ENCODE data around the gene CDK14.

CDK14 gene

GRCh38 chr7:90933041-90933440, 336.9 kb downstream of the CDK14 start:
- no peak overlapping the region for H3K4me3 ChIP-seq (ENCODE audit: low read depth, low read length)
- H3K4me1 ChIP-seq (ENCODE audit: control insufficient read depth, insufficient read depth, low read length) = no peaks in the 10 kb centered on the region
- no peaks in the 10 kb centered on the region for H3K27me3 ChIP-seq (ENCODE audit: control insufficient read depth, insufficient read depth, low read length)
- no peaks in the 10 kb centered on the region for H3K36me3 ChIP-seq (ENCODE audit: control insufficient read depth, insufficient read depth, low read length)
- H3K9ac ChIP-seq (ENCODE audit: low read depth, low read length) = no peak overlapping the region
- no peaks in the 10 kb centered on the region for H3K9me3 ChIP-seq (ENCODE audit: control insufficient read depth, insufficient read depth, low read length)

DNA sequence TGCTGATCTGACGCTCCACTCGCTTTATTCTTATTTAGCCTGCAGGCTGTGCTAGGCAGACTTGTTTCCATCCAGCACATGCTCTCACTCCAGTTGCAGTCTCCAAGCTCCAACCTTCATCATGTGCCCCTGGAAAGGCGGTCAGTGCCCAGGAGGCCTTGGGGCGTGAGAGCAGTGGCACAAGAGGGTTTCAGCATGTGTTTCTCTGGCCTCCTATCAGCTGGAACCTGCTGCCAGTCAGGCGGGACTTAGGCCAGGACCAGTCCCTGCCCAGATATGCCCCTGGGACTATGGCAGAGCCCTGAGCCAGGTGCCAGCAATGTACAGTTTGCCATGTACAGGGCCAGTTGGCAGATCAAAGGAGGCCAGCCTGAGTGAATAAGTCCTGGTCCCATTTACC, 337.9 kb downstream of the CDK14 start:
- H3K9me3 ChIP-seq (ENCODE audit: control insufficient read depth, insufficient read depth, low read length) = no peaks in the 10 kb centered on the region
- no peaks in the 10 kb centered on the region for H3K27me3 ChIP-seq (ENCODE audit: control insufficient read depth, insufficient read depth, low read length)
- H3K9ac ChIP-seq (ENCODE audit: low read depth, low read length) = no peak overlapping the region
- H3K4me1 ChIP-seq (ENCODE audit: control insufficient read depth, insufficient read depth, low read length) = no peaks in the 10 kb centered on the region
- no peak overlapping the region for H3K4me3 ChIP-seq (ENCODE audit: low read depth, low read length)
- H3K36me3 ChIP-seq (ENCODE audit: control insufficient read depth, insufficient read depth, low read length) = no peaks in the 10 kb centered on the region

DNA sequence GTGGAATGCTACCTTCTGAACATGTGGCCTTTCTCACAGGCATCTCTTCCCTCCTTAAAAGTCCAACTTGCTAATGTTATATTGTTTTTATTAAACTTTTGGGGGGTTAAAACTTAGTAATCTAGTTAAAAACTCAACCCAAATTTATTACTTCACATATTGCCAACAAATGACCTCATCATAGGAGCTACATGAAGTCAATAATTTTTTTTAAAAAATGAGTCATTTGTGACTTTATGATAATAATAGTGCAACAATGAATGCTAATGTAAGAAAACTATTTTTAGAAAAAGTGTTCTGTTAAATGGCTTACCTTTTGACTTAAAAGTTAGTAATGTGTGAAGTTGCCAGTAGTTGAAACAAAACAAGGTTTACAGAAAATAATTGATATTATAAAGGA, 342.2 kb downstream of the CDK14 start:
- Histone ChIP-seq H3K9me3 (ENCODE audit: control insufficient read depth, insufficient read depth, low read length) (no peaks in the 10 kb centered on the region), H3K4me1 (ENCODE audit: control insufficient read depth, insufficient read depth, low read length) (no peaks in the 10 kb centered on the region), H3K9ac (ENCODE audit: low read depth, low read length) (no peak overlapping the region), H3K4me3 (ENCODE audit: low read depth, low read length) (no peak overlapping the region), H3K27me3 (ENCODE audit: control insufficient read depth, insufficient read depth, low read length) (no peaks in the 10 kb centered on the region), H3K36me3 (ENCODE audit: control insufficient read depth, insufficient read depth, low read length) (no peaks in the 10 kb centered on the region)

DNA sequence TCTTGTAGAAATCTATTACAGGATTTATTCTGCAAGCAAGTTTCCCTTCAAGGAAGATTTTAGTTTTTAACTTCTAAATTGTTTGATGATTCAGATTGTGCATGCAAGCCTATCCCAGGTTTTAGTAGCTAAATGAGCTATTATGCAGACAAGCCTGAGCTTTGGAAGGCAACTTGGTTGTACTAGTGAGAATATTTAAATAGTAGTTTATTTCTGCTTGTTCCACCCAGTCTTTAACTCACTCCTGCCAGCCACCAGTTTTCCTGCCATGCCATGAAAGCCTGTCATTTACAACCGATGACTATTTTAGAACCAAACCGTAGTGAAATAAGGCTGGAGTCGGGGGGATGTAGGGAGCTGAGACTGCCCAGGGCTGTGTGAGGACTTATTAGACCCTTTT, 343.5 kb downstream of the CDK14 start:
- Histone ChIP-seq H3K4me3 (ENCODE audit: low read depth, low read length) (no peak overlapping the region), H3K4me1 (ENCODE audit: control insufficient read depth, insufficient read depth, low read length) (no peaks in the 10 kb centered on the region)

GRCh38 chr7:90944021-90944420, 347.9 kb downstream of the CDK14 start:
- Histone ChIP-seq H3K36me3 (ENCODE audit: control insufficient read depth, insufficient read depth, low read length) (no peaks in the 10 kb centered on the region), H3K27me3 (ENCODE audit: control insufficient read depth, insufficient read depth, low read length) (no peaks in the 10 kb centered on the region), H3K9me3 (ENCODE audit: control insufficient read depth, insufficient read depth, low read length) (no peaks in the 10 kb centered on the region), H3K4me3 (ENCODE audit: low read depth, low read length) (no peak overlapping the region), H3K9ac (ENCODE audit: low read depth, low read length) (no peak overlapping the region), H3K4me1 (ENCODE audit: control insufficient read depth, insufficient read depth, low read length) (no peaks in the 10 kb centered on the region)

More for the DNA sequence above, 343.5 kb downstream of the CDK14 start:
- Histone ChIP-seq H3K27me3 (ENCODE audit: control insufficient read depth, insufficient read depth, low read length) (no peaks in the 10 kb centered on the region), H3K36me3 (ENCODE audit: control insufficient read depth, insufficient read depth, low read length) (no peaks in the 10 kb centered on the region), H3K9me3 (ENCODE audit: control insufficient read depth, insufficient read depth, low read length) (no peaks in the 10 kb centered on the region), H3K9ac (ENCODE audit: low read depth, low read length) (no peak overlapping the region)

GRCh38 chr7:90945104-90945787, 349.1 kb downstream of the CDK14 start:
- H3K27me3 ChIP-seq (ENCODE audit: control insufficient read depth, insufficient read depth, low read length) = no peaks in the 10 kb centered on the region
- no peak overlapping the region for H3K9ac ChIP-seq (ENCODE audit: low read depth, low read length)
- no peaks in the 10 kb centered on the region for H3K9me3 ChIP-seq (ENCODE audit: control insufficient read depth, insufficient read depth, low read length)
- H3K4me3 ChIP-seq (ENCODE audit: low read depth, low read length) = no peak overlapping the region
- H3K36me3 ChIP-seq (ENCODE audit: control insufficient read depth, insufficient read depth, low read length) = no peaks in the 10 kb centered on the region
- no peaks in the 10 kb centered on the region for H3K4me1 ChIP-seq (ENCODE audit: control insufficient read depth, insufficient read depth, low read length)

DNA sequence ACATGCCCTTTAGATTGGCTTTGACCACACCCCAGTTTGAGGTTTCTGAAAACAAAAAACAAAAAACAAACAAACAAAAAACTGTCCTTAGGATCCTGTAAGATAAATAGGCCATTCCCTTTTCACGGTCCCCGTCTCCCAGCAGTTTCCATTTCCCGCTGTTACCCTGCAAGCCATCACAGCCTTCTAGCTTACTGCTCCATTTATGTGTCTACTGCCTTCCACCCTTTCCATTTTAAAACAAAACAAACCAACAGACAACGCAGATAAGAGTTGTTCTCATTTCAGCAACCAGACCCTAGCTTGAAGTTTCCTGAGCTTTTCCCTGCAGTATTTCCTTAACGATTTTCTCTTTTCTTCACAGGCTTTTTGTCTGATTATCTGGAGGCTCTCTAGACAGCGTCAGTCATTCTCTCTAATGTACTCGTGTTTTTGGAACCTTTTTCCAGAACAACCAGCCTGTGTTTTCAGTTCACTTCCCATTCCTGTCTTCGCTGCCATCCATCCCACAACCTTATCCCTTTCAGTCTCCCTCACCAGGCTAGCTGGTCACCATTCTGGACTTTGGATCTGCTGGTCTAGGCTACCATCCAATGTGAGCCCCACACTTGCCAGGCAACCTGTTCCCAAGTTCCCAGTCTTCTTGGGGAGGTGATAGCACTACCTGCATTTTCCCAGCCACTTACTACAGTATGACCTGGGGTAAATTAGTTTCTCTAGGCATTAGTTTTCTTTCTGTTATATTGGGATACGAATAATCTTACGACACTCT, 350.8 kb downstream of the CDK14 start:
- Histone ChIP-seq H3K36me3 (ENCODE audit: control insufficient read depth, insufficient read depth, low read length) (no peaks in the 10 kb centered on the region), H3K9ac (ENCODE audit: low read depth, low read length) (no peak overlapping the region), H3K4me1 (ENCODE audit: control insufficient read depth, insufficient read depth, low read length) (no peaks in the 10 kb centered on the region), H3K4me3 (ENCODE audit: low read depth, low read length) (no peak overlapping the region), H3K27me3 (ENCODE audit: control insufficient read depth, insufficient read depth, low read length) (no peaks in the 10 kb centered on the region), H3K9me3 (ENCODE audit: control insufficient read depth, insufficient read depth, low read length) (no peaks in the 10 kb centered on the region)

DNA sequence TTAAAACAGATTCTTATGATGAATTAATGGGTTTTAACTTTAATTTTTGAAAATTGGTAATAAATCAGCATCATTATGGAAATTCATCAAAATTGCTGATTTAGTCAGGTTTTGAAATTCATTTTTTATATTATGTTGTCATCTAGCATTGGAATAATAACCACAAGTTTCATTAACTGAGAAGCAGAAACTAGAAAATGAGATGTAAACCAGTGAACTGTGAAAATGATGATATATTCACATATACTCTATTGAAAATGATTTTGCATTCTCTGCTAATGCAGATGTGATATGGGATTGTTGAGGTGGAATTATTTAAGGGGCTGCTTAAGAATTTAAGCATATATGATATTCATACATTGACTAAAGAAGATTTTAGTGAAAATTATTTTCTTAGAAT, 352.0 kb downstream of the CDK14 start:
- H3K27me3 ChIP-seq (ENCODE audit: control insufficient read depth, insufficient read depth, low read length) = no peaks in the 10 kb centered on the region
- no peak overlapping the region for H3K9ac ChIP-seq (ENCODE audit: low read depth, low read length)
- H3K36me3 ChIP-seq (ENCODE audit: control insufficient read depth, insufficient read depth, low read length) = no peaks in the 10 kb centered on the region
- no peak overlapping the region for H3K4me3 ChIP-seq (ENCODE audit: low read depth, low read length)
- peaks cover 4% of the 10 kb centered on the region for H3K4me1 ChIP-seq (ENCODE audit: control insufficient read depth, insufficient read depth, low read length)
- H3K9me3 ChIP-seq (ENCODE audit: control insufficient read depth, insufficient read depth, low read length) = no peaks in the 10 kb centered on the region

GRCh38 chr7:90951229-90951628, 355.1 kb downstream of the CDK14 start:
- Histone ChIP-seq H3K9me3 (ENCODE audit: control insufficient read depth, insufficient read depth, low read length) (no peaks in the 10 kb centered on the region), H3K4me1 (ENCODE audit: control insufficient read depth, insufficient read depth, low read length) (peaks cover 9% of the 10 kb centered on the region), H3K27me3 (ENCODE audit: control insufficient read depth, insufficient read depth, low read length) (no peaks in the 10 kb centered on the region), H3K9ac (ENCODE audit: low read depth, low read length) (no peak overlapping the region), H3K4me3 (ENCODE audit: low read depth, low read length) (no peak overlapping the region), H3K36me3 (ENCODE audit: control insufficient read depth, insufficient read depth, low read length) (no peaks in the 10 kb centered on the region)

GRCh38 chr7:90951986-90952954, 356.1 kb downstream of the CDK14 start:
- Histone ChIP-seq H3K36me3 (ENCODE audit: control insufficient read depth, insufficient read depth, low read length) (no peaks in the 10 kb centered on the region), H3K4me3 (ENCODE audit: low read depth, low read length) (no peak overlapping the region)

DNA sequence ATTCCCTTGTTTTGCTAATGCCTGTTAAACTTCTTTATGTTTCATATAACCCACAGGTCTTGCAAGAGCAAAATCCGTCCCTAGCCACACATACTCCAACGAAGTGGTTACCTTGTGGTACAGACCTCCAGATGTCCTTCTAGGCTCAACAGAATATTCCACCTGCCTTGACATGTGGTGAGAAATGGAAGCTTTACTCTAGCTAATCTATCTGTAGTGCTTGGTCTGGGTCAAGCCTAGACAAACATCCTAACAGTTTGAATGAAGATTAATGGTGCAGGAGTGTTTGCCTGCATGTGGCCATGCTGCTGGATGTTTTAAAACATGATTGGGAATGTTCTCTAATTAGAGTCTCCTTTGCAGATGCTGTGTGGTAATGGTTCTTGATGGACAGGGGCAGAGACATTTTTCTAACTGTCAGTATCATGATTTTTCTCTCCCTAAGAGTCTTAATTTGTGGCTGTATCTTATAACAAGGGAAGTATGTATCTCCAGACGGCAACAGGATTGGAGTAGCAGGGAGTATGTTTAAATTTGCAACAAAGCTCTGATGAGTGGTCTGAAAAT, 359.6 kb downstream of the CDK14 start:
- no peak overlapping the region for H3K9ac ChIP-seq (ENCODE audit: low read depth, low read length)
- H3K9me3 ChIP-seq (ENCODE audit: control insufficient read depth, insufficient read depth, low read length) = no peaks in the 10 kb centered on the region
- H3K4me1 ChIP-seq (ENCODE audit: control insufficient read depth, insufficient read depth, low read length) = peaks cover 9% of the 10 kb centered on the region
- no peak overlapping the region for H3K4me3 ChIP-seq (ENCODE audit: low read depth, low read length)
- no peaks in the 10 kb centered on the region for H3K27me3 ChIP-seq (ENCODE audit: control insufficient read depth, insufficient read depth, low read length)
- H3K36me3 ChIP-seq (ENCODE audit: control insufficient read depth, insufficient read depth, low read length) = no peaks in the 10 kb centered on the region

More at GRCh38 chr7:90951986-90952954, 356.1 kb downstream of the CDK14 start:
- H3K9ac ChIP-seq (ENCODE audit: low read depth, low read length) = no peak overlapping the region
- no peaks in the 10 kb centered on the region for H3K9me3 ChIP-seq (ENCODE audit: control insufficient read depth, insufficient read depth, low read length)
- H3K4me1 ChIP-seq (ENCODE audit: control insufficient read depth, insufficient read depth, low read length) = peaks cover 9% of the 10 kb centered on the region
- no peaks in the 10 kb centered on the region for H3K27me3 ChIP-seq (ENCODE audit: control insufficient read depth, insufficient read depth, low read length)

All from iPS-15b (cell line).